ENCODE measurements around the gene MAML2.

Gene MAML2

DNA sequence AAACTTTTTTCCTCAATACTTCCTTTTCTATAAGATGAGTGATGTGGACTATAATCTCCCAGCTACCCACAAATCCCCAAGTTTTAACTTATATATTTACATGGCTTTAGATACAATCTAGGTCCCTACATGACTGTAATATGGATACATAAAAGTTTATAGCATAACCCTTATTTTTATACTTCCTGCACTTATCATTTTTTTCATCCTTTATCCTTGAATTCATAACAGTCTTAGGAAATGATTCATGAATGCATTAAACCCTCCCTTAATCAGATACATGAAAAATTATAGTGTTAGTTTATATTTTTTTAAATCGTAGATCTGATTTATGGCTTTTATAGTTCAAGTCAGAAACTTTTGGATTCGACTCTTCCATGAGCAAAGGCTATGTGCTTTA lies 195.8 kb downstream of the MAML2 start:
- no peak for DNase-seq

DNA sequence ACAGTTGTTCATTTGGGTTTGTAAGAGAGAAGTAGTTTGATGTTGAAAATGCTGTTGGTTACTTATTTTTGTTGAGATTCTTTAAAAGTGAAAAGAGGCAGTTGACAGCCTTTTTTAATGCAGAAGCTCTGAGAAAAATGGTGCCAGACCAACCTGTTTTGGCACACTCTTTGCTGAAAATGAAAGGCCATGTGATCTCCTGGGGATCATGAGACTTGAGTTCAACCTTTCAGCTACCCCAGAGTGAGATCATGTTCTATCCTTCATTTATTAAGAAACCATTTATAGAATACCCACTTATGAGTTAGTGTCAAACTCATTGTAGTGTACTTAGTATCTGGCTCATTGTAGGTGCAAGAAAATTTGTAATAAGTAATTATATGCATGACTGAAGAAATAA lies 196.2 kb downstream of the MAML2 start:
- no peak for DNase-seq

DNA sequence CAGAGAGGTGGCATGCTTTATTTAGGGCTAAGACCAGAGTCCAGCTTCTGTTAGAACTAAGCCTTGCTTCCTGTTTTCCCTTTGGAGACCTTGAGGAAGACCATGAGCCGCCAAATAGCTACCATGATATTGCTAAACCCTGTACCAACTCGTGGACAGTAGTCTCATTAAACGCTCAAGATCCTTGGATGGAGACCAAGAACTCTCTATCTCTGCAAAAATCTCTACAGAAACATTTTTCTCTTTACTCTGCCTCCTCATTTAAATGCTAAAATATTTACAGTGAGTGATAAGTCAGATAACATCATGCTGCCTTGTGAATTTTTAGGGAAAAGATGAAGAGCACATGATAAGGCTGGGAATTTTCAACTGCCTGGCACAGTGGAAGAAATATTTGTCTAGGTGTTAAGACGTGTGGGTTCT lies 197.8 kb downstream of the MAML2 start:
- DNase-seq = no peak

DNA sequence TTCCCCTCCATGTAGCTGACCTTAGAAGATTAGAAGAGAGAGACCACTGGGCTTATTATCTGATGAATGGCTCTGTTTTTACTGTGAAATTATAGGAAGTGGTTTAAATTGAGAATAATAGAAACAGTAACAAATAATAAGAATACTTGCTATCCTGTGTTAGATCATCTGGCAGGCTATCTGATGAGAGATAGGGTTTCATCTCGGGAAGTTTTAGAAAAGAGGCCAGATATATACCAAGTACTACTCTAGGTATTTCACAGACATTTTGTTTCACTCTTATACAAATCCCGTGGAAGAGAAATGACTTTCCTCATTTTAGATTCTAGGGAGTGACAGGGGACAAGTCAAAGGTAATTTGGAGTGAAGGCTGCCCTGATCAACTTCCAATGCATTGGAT lies 198.4 kb downstream of the MAML2 start:
- no peak for DNase-seq

DNA sequence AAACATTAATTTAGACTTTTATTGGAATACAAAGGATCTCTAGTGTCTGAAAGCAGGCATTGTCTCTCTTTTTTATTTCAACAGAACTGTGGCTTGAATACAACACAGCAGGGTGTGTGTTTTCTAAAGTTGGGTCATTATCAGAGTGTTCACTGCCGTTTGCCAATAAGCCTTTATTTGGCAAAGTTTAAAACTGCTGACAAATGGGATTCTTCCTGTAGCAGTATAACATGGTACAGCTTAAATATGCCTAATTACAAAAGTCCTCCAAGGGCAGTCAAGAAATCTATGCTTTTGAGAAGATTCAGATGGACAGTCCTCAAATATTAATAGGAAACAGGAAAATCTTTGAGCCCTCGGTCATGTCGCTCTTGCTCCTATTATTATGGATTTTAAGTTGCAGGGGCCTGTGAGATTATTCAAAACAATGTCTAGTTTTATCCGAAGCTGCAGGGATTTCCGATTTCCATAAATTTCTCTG lies 199.9 kb downstream of the MAML2 start:
- no peak for DNase-seq

DNA sequence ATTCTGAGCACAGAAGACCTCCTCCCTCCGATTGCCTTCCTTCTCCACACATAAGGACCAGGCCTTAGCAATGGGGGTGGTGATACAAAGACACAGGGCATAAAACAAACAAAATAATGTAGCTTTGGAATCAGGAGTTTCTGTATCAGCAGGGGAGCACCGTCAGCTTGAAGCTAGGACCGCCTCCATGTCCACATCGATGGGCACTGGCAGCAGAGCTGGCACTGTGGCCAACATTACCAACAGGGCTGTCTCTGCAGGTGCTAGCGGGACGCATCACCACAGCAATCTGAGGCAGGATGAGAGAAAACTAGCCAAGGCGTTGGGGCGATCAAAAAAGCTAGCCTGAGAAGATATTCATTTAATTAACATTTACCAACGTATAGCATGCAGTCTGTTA lies 201.4 kb downstream of the MAML2 start:
- DNase-seq = no peak

DNA sequence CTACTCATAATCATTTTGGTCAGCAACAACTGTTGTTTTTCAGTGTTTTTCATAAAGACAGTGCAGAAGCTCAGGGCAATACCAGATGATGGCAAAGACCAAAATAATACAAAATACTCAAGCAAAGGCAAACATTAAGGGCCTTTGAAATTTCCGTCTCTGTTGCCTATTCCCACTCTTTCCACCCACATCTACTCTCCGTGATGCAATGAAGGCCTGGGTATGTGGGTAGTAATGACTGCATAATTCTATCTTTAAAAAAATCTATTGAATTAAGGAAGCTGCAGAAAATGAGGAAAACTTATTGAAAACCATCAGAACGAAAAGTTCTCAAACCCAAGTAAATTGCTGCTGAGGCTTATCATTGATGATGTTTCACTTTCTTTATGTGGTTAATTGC lies 203.3 kb downstream of the MAML2 start:
- DNase-seq = no peak

DNA sequence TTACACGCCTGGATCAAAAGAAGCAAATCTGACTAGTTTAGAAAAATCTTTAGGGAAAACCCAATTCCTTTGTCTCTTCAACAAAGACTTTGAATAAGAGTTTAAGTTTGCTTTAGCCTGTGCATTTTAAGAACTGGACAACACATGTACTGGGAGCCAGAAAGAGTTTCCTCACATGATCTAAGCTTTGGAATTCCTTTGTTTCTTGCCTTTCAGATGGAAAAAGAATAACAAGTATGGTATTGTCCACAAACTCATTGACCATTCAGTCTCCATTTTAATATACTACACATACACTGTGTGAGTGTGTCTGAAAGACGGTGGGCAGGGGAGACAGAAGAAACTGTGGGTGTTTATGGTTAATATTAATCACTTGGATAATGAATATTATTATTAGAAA lies 205.6 kb downstream of the MAML2 start:
- no peak for DNase-seq

DNA sequence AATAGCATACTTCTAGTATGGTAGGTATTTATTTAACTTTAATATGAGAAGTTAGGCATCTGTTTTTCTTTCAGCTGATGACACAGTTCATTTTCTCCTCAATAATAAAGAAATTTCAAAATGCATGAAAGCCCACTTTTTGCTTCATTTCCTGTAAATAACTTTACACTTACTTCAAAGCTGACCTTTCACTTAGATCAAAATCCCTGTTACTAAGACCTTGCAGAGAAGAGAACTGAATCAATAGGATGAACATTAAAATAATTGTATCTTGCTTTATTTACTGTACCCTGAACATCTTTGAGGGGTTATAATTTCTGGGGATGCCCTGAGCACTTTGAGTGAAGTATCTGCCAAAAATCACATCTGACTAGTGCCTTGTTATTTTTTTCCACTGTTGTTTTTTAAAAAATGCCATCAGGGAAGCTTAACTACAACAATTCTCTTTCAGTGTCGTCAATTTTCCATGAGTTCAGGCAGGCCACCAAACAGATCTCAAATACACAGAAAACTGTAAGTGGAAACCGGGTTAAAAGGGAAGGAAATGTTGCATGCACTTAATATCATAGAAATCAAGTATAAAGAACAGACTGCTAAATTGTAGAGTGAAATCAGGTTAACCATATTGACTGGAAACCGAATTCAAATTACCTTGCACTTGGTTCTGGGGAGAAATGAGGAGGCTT lies 206.2 kb downstream of the MAML2 start:
- no peak for DNase-seq

DNA sequence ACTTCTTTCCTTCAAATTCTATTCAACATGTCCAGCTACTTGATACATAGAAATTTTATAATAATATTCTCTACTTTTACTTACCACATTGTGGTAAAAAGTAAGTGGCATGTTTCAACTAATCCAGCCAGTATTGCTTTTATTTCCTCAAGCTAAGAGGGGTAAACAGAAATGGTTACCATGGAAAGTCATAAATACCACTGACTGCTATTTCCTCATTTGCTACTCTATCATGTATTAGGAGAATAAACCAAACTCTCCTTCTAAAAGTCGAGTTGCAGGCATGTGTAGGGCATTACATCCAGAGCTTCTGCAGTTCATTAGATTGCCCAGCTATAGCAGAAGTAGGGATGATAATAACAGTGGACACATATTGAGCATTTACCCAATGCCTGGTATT lies 208.4 kb downstream of the MAML2 start:
- no peak for DNase-seq

DNA sequence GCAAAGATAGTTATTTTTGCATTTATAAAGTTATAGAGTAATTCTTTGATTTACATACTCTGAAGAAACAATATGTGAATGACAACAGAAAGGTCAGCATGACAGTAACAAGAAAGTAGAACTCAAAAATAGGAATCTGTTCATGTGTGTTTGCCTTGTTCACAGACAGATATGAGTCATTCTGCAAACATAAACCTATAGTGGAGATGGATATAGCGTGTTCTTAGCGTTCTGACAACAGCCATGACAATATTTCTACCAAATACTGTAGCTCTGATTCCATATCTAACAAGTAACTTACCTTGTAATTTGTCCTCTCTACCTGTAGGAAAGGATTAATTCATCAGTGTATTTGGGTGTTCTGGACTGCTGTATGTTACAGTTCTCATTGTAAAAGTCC lies 210.6 kb downstream of the MAML2 start:
- DNase-seq = no peak

DNA sequence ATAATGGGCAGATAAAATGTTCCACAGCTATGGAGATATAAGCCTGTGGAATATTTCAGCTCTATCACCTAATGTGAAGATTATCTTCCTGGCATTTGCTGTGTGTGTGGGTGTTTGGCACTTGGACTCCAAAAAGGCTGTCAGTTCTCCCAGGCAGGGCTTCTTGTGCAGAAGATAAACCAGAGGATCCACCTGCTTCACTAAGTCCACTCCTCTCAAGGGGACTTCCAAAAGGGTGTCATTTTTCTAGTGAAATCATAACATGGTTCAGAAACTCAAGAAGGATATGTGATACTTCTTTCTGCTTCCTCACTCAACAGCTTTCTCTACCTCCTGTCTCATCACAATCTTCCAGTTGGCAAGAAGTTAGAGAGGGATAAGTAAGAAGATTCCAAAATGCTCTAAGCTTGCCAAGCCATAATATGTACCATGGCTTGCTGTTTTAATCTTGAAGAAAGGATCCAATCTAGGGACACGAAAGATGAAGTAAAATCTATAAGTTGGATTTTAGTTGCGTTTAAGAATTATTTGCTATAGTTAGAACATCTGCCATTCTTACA lies 212.9 kb downstream of the MAML2 start:
- no peak for DNase-seq

DNA sequence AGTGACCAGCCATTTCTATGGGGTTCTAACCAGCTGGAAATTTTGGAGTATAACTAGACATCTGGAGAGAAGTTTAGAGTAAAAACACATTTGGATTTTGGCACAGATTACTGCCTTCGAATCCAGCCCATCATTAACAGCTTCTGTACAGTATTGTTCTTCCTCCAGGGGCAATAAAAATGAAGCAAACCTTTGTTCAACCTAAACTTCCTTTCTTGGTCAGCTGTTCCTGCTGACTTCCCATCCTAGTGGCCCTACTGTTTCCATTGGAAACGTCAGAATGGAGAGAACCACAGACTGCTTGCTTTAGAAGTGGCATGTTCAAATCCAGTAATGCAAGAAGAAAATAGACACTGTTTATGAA lies 215.4 kb downstream of the MAML2 start:
- DNase-seq = peak; percentile 34

DNA sequence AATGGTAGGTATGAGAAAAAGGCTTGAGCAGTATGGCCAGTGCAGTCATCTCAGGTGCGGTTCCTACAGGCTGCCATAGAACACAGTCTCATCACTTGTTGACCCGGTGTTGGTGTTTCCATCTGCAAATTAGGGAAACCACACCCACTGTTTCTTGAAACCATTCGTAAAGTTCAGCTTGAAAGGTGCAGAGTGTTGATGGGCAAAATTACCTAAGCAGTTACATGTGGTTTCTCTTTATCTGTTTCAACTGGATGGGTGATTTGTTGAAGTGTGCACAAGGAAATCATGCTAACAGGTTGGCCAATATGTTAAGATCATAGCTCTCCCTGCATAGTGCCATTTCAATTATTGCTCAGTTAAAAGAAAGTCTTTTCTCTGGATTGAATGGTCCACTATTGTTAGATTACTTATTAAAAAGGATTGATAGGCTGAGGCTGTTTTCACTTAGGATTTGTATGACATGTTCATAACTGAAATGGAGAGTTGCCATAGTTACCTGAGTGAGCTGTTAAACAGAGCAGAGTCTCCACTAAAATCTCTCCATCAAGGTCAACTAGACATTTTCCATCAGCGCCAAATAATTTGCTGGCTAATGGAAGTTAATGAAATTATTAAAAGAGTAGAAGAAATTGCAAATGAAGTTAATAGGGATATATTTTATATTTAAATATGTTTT lies 215.9 kb downstream of the MAML2 start:
- peak; percentile 31 for DNase-seq

DNA sequence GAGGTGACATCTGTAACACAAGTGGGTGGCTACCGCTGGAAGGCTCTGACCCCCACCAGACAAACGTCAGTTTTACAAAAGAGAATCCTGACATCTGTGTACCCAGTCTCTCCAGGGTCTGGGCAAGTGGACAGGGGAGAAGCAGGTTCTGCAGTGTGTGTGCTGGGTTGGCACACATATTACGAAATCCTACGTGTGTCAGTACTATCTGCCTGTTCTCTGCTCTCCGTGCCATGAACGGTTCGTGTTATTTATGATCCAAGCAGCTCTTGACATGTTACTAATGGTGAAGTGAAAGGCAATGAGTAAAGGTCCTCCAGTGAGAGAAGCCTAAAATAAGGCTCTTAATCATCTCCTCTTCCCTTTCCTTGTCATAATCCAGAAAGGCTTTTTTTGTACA lies 217.6 kb downstream of the MAML2 start:
- DNase-seq = no peak

DNA sequence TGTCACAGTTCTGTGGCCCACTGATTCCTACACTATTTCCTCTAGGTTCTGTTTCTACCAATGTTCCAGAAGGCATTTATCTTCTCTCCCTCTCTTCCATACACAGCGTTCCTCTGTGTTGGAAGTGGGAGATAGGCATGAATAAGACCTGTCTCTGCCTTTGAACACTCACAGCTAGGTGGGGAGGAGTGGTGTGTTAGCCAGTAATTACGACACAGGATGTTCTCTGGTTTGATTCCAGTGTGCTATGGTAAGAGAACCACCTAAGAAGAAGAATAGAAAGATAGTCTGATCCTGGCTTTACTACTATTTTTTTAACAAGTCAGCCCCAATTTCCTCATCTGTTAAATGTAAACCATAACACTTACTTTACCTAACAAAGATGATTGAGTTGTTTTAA lies 218.8 kb downstream of the MAML2 start:
- no peak for DNase-seq

DNA sequence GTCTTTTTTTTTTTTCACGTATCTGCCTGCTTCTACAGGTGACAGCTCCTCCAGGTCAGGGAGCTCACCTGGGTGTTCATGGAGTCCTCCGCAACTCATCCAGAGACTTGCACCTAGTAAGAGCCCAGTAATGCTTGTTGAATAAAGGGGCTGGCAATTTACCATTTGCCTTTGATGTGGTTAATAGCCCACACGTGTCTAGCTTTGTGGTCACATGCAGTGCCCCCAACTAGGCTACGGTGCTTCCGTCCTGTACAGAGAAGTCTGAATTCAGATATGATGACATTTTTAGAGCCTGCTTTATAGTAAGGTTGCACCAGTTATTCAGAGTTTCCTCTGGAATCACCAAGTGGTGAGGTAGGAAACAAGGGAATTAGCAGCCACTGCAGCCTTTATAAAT lies 219.7 kb downstream of the MAML2 start:
- DNase-seq = no peak

DNA sequence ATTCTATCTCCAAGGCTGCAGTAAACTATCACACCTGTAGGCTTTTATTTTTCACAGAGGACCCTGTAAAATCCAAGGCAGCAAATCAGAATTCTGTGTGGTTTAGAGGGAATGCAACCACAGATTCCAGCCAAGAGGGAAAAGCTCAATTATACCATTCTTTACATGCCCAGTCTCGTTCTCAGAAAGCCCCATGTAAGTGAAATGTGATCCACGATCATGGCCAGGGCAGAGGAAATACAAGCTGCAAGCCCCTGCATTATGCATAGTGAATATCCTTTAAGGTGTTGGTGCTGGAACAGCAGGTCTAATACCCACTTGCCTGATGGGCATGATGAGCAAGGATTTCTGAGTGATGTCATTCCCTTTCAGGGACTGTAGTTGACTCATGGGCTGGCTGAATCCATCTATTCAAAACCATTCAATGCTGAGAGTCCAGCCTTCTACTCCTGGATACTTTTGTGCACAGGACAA lies 220.4 kb downstream of the MAML2 start:
- peak; percentile 94 for DNase-seq

DNA sequence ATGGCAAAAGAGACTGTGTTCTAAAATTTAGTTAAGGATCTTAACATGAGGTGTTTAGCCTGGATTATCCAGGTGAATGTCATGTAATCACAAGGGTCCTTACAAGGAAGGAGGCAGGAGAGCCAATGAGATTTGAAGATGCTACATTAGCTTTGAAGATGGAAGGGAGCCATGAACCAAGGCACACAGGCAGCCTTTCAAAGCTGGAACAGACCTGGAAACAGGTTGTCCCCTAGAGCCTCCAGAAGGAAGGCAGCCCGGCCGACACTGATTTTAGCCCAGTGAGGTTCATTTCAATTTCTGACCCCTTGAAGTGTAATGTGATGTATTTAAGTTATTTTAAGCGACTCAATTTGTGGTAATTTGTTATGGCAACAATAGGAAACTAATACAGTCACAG lies 223.8 kb downstream of the MAML2 start:
- DNase-seq = no peak

DNA sequence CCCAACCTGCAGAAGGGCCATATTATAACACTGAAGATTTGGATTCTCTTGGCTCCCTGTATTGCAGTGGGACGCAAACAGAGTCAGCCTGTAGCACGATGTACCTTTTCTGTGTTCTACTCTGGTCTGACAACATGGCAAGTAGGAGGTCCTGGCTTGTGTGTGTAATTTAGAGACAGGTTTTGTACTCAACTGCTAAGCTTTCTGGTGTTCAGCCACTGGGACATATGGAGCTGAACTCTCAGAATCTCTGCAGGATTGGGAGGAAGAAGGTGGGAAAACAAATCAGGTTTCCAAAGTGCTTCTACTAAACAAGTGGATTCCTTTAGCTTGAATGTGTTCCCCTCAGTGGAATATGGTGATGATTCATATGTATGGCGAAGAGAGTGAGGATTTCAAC lies 226.6 kb downstream of the MAML2 start:
- DNase-seq = no peak

DNA sequence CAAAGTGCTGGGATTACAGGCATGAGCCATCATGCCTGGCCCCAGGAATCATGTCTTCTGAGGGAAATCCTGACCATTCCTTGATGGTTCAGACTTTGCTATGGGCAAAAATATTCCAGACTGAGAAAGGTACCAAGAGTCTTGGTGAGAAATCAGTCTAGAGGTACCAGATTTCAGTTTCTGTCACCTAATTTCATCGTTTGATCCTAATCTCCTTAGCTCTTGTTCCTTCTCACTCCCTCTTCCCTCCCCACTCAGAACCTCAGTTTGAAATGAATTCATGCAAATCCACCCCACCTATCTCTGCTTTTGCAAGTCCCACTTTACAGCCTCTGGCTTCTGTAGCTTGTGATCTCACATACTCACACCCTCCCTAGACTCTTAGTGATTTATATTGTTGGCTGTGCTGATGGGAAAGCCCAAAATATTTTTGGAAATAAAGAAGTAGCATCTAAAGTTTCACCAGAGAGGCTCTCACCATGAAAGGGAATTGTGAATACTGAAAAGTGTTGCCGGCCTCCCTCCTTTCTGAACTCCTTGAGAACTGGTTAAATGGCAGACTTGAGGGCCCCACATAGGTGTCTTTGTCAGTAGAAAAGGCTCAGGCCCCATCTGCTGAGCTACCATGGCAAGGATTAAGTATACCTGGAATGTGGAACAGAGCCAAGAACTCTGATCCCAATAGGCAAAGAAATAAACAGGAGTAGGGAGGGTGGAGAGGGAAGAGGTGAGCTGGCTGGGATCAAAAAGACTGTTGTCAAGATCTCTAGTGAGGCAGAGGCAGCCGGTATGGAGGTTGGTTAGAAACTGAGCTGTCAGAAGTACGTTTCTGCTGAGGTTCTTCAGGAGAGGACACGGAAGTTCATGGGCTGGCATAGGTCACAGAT lies 228.6 kb downstream of the MAML2 start:
- peak; percentile 73 for DNase-seq

DNA sequence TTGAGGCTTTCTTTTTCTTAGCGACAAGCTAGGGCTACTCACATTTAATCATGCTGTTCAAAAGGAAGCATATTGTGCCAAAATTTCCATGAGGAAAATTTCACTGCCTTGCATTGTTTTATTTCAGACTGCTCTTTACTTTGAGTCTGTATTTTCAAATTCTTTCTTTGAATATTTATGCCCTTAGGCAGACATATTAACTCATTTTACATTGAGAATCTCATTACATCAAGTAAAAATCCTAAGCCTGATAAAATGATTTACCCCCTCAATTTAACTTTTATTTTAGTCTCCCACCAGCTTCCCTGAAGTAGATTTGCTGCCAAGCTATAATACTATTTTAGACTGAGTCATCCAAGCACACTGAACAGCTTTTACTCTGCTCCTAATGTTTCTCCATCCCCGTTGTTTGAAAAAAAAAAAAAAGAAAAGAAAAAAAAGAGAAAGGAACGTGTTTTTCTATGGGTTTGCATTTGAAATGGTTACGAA lies 229.8 kb downstream of the MAML2 start:
- no peak for DNase-seq

All from NCI-H1105 treated with DMSO at 0.1 percent for 48 hours (cell line).